Measurements from ENCODE around the gene NCMAP.

Gene NCMAP

GRCh38 chr1:24570265-24571125 lies 14.6 kb downstream of the NCMAP start:
- DNase-seq (ENCODE audit: low spot score), result no peak

- DNase-seq (ENCODE audit: low spot score), result no peak
Measured at GRCh38 chr1:24572301-24572700, 16.4 kb downstream of the NCMAP start.

- no peak for DNase-seq (ENCODE audit: low spot score)
Measured at GRCh38 chr1:24575905-24576587, 20.2 kb downstream of the NCMAP start.

DNA sequence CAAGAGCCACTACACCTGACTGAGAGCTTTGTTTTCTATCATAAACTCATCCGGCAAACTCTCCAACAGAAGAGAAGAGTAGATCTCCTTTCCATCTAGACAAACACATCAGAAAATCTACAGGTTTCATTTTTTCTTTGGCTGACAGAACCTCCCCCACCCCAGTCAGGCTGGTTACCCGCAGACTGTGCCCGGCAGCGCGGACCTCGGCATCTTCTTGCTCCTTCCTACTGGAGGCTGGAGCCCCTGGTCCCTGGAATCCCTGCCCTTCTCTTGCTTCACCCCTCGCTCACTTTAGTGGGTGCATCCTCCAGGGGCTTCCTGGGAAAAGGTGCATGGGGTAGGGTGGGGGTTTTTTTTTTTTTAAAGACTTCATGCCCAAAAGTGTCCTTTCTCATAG lies 23.0 kb downstream of the NCMAP start:
- DNase-seq (ENCODE audit: low spot score), result no peak

GRCh38 chr1:24580756-24581155 lies 24.9 kb downstream of the NCMAP start:
- no peak for DNase-seq (ENCODE audit: low spot score)

- DNase-seq (ENCODE audit: low spot score), result no peak
Measured at GRCh38 chr1:24584171-24584647, 28.3 kb downstream of the NCMAP start.

DNA sequence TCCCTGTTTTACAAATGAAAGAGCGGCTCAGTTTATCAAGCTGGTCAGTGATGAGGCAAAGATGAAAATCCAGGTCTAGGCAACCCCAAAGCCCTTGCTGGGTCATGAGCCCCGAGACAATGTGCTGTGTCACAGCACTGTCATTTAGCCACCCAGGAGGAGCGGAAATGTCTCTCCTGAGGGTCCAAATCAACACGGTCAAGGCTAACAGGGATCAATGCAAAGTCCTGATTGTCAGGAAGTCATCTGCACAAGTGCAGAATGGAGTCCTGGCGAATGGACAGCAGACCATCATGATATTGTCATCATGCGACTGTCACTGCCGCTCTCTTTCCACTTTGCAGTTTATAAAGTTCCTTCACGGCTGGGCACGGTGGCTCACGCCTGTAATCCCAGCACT lies 30.2 kb downstream of the NCMAP start:
- DNase-seq (ENCODE audit: low spot score), result no peak

GRCh38 chr1:24586970-24587820 lies 31.3 kb downstream of the NCMAP start:
- DNase-seq (ENCODE audit: low spot score), result peak; percentile 72

GRCh38 chr1:24588573-24588972 lies 32.7 kb downstream of the NCMAP start:
- DNase-seq (ENCODE audit: low spot score), result no peak

- DNase-seq (ENCODE audit: low spot score), result no peak
Measured at GRCh38 chr1:24589200-24589599, 33.3 kb downstream of the NCMAP start.

DNA sequence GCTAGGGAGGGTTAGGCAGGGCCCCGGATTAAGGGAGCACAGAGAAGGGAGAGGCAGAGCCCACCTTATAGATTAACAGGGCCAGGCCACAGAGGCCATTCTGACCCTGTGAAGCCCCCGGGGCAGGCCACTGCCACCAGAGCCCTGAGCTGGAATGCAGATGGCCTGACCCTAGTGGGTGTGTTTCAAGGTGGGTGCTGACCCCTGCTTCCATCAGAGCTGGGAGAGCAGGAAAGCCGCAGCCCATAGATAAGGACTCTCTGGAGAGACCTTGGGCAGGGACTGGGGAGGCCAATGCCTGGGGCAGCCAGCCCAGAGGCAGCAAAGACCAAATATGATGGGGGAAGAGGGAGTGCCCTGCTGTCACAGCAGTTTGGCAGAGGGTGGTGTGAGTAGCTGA lies 35.9 kb downstream of the NCMAP start:
- DNase-seq (ENCODE audit: low spot score), result no peak

DNA sequence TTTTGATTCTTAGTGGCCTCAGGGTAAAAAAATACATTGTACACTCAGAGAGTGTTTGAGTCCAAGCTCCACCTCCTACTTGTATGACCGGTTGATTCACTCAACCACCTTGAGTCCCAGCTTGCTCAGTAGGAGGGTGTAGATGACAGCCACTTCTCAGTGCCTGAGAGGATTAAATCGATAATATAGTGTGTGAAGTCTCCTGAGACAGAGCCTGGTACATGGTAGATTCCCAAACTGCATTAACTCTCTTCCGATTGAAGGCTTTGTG lies 38.4 kb downstream of the NCMAP start:
- no peak for DNase-seq (ENCODE audit: low spot score)

DNA sequence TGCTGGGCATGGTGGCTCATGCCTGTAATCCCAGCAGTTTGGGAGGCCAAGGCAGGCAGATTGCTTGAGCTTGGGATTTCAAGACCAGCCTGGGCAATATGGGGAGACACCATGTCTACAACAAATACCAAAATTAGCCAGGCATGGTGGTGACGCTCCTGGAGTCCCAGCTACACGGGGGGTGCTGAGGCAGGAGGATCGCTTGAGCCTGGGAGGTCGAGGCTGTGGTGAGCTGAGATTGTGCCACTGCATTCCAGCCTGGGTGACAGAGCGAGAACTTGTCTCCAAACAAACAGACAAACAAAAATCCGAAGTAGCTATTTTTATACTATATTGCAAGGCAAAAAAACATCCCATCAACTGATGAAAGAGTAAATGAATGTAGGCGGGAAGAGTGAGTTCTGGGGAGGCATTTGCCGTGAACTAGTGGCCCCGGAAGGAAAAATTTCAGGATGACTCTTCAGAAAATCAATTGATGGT lies 40.6 kb downstream of the NCMAP start:
- no peak for DNase-seq (ENCODE audit: low spot score)

DNA sequence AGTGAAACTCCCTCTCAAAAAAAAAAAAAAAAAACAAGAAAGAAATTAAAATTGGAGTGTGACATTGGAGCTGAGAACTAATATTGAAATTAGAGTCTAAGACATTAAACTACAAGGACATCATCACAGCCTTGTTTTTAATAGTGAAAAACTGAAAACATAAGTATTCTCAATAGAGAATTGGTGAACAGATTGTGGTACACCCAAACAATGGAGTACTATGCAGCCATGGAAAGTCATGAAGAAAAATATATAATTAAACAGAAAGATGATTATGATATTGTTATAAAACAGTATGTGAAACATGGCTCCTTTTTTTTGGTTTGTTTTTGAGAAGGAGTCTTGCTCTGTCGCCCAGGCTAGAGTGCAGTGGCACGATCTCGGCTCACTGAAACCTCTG lies 43.4 kb downstream of the NCMAP start:
- DNase-seq (ENCODE audit: low spot score), result no peak

GRCh38 chr1:24600551-24600950 lies 44.7 kb downstream of the NCMAP start:
- DNase-seq (ENCODE audit: low spot score), result no peak

GRCh38 chr1:24605534-24606295 lies 49.8 kb downstream of the NCMAP start:
- peak; percentile 36 for DNase-seq (ENCODE audit: low spot score)

- DNase-seq (ENCODE audit: low spot score), result no peak
Measured at GRCh38 chr1:24606296-24606605, 50.4 kb downstream of the NCMAP start.

GRCh38 chr1:24606621-24607020 lies 50.7 kb downstream of the NCMAP start:
- DNase-seq (ENCODE audit: low spot score), result peak; percentile 62

DNA sequence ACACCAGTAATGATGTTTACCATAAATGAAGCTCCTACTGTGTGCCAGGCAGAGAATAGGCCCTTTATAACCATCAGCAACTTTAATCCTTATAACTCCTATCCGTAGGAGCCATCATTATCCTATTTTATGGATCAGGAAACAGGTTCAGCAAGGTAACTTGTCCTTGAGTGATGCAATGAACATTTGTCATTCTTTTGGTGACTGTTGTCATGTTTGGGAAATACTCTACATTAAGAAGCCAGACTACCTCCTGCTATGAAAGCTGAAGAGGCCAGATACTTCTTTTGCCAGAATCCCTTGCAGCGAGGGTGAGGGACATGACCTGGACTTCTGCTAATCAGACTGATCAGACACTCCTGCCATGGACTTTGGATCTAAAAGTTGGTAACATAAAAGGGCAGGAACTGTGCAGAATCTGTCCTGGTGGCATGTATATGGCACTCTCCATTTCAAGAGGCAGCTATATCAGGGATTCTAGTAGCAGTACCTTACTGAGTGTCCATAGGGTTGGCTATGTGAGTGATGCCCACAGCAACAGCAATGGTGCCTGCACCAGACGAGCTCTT lies 54.1 kb downstream of the NCMAP start:
- no peak for DNase-seq (ENCODE audit: low spot score)

DNA sequence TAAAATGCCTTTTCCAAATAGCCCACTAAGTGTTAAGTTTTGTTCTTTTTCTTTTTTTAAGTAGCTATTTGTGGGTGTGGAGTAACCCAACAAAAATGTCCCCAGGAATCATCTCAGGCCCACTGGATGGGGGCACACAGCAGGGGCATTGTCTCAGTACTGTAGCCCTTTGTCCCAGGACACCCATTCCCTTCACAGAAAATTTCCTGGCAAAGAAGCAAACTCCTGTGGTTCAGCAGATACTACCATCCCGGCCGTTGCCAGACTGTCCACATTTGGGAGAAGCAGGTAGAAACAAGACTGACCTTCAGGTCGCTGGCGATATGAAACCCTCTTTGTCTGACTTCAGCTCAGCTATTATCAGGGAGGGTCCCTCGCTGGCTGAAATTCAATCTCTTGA lies 63.5 kb downstream of the NCMAP start:
- DNase-seq (ENCODE audit: low spot score), result no peak

- no peak for DNase-seq (ENCODE audit: low spot score)
Measured at GRCh38 chr1:24620678-24621077, 64.8 kb downstream of the NCMAP start.

DNA sequence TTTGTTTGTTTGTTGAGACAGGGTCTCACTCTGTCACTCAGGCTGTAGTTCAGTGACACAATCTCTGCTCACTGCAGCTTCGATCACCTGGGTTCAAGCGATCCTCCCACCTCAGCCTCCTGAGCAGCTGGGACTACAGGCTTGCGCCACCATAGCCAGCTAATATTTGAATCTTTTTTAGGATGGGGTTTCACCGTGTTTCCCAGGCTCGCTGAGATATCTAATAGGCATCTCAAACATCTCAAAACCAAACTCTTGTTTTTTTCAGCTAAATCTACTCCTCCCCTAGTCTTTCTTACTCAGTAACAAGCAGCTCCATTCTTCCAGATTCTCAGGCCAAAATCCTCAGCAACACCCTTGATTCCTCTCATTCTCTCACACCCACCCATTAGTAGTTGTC lies 65.2 kb downstream of the NCMAP start:
- no peak for DNase-seq (ENCODE audit: low spot score)

Data from kidney tubule cell (primary cell).